Fibroblast of skin of right quadriceps (primary cell): ENCODE data around the gene NELFE.
"Not testable (repeated sequence)": the region's sequence is repeated elsewhere in the genome, so short reads cannot be mapped to it uniquely, and the experiment has no call there.

Experiments
- DNase-seq: peaks from one replicate; pipeline ENCODE4 v3.0.0-alpha.2; 2013

The NELFE gene

GRCh38 chr6:31948306-31948705 lies 10.5 kb downstream of the NELFE start:
- no peak for DNase-seq

DNA sequence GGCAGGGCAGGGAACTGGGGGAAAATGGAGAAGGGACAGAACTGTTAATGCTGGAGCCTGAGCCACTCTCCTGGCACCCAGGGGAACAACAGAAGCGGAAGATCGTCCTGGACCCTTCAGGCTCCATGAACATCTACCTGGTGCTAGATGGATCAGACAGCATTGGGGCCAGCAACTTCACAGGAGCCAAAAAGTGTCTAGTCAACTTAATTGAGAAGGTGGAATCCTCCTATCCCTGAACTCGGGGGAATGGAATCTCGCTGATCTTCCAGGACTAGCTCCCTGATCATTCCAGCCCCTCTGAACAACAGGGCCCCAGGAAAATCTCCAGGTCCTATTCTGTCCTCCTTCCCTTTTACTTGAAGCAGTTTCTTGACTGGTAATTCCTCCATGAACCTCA lies 10.9 kb downstream of the NELFE start:
- no peak for DNase-seq

GRCh38 chr6:31947070-31947675 lies 11.6 kb downstream of the NELFE start:
- DNase-seq = no peak

GRCh38 chr6:31946370-31946885 lies 12.3 kb downstream of the NELFE start:
- no peak for DNase-seq

GRCh38 chr6:31945507-31946369 lies 13.0 kb downstream of the NELFE start, which contains the start of gene CFB:
TSS of gene CFB (plus strand) at chr6:31946095. CDS start at chr6:31946222, 127 bp downstream.
- DNase-seq = peak; percentile 75

DNA sequence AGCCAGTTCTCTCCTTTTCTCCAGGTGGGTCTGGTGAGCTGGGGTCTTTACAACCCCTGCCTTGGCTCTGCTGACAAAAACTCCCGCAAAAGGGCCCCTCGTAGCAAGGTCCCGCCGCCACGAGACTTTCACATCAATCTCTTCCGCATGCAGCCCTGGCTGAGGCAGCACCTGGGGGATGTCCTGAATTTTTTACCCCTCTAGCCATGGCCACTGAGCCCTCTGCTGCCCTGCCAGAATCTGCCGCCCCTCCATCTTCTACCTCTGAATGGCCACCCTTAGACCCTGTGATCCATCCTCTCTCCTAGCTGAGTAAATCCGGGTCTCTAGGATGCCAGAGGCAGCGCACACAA lies 13.6 kb downstream of the NELFE start:
- no peak for DNase-seq

- no peak for DNase-seq
These were observed 15.0 kb downstream of the NELFE start for GRCh38 chr6:31943742-31944141.

- DNase-seq = peak; percentile 46
These were observed 18.5 kb downstream of the NELFE start for GRCh38 chr6:31940256-31940664.

- no peak for DNase-seq
These were observed 22.9 kb downstream of the NELFE start for GRCh38 chr6:31935823-31936222.

DNA sequence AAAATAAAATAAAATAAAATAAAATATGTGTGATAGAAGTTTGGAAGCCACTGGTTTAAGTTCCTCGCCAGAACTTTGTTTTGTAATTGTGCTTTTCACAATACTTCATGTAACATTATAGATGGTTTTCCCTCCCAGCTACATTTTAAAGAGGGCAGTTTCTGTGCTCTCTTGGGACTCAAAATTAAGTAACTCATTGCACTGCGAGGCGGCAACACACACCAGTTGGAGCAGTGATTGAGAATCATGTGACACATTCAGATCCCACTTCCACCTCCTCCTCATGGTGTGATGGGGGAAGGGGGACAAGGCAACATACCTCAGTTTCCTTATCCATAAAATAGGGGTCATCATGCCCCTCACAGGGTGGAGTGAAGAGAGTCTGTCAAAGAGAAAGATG lies 23.8 kb downstream of the NELFE start:
- no peak for DNase-seq

DNA sequence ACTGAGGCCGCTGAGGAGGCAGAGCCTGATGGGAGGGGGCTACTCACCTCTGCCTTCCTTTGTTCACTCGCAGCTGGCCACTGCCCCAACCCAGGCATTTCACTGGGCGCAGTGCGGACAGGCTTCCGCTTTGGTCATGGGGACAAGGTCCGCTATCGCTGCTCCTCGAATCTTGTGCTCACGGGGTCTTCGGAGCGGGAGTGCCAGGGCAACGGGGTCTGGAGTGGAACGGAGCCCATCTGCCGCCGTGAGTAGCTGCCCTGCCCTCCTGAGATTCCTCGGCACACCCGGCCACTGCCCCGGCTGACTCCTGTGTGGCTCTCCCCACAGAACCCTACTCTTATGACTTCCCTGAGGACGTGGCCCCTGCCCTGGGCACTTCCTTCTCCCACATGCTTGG lies 25.2 kb downstream of the NELFE start:
- no peak for DNase-seq

DNA sequence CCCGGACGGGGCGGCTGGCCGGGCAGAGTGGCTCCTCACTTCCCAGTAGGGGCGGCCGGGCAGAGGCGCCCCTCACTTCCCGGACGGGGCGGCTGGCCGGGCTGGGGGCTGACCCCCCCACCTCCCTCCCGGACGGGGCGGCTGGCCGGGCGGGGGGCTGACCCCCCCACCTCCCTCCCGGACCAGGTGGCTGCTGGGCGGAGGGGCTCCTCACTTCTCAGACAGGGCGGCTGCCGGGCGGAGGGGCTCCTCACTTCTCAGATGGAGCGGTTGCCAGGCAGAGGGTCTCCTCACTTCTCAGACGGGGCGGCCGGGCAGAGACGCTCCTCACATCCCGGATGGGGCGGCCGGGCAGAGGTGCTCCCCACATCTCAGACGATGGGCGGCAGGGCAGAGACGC lies 26.6 kb downstream of the NELFE start:
- DNase-seq = not testable (repeated sequence)

DNA sequence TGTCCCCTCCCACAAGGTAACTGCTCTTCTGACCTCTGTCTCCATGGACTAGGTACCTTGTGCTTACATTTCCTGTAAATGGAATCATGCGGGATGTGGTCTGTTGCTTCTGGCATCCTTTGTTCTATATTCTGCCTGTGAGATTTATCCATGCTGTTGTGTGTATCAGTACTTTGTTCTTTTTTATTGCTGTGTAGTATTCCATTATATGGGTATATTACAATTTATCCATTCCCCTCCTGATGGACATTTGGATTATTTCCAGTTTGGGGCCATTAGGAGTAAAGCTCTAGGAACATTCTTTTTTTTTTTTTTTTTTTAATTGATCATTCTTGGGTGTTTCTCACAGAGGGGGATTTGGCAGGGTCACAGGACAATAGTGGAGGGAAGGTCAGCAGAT lies 27.8 kb downstream of the NELFE start:
- no peak for DNase-seq

DNA sequence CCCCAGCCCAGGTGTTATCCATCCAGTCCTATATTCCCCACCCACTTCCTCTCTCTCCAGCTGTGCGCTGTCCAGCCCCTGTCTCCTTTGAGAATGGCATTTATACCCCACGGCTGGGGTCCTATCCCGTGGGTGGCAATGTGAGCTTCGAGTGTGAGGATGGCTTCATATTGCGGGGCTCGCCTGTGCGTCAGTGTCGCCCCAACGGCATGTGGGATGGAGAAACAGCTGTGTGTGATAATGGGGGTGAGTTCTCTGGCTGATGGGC lies 30.2 kb downstream of the NELFE start:
- DNase-seq = no peak

GRCh38 chr6:31927863-31928671 lies 30.7 kb downstream of the NELFE start:
- no peak for DNase-seq

DNA sequence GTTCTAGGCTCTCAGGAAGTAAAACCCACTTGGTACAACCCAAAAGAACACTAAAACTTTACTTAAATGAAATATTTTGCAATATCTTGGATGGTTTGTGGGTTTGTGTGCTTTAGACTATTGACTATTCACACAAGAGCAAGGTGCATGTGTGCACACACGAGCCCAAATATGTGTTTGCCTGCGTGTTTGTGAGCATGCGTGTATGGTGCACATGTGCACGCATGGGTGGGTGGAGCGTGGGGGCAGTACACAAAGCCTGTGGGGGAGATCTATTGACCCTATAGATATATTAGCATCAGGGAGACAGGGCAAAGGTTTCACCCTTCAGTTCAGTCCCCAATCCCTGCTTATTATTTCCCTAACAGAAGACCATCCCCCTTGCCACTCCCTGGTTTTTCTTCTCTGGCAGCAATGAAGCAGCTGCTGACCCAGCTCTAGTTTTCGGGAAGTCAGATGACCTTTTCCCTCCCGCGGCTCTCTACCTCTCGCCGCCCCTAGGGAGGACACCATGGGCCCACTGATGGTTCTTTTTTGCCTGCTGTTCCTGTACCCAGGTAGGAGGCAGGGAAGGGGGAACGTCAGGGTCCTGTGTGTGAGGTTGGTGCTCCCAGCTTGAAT lies 31.4 kb downstream of the NELFE start, which contains the start of gene C2:
Gene C2 (plus strand): TSS at position 476 of the 621 bp plus-strand sequence. CDS start 36 bp downstream, at position 512.
- DNase-seq = no peak

DNA sequence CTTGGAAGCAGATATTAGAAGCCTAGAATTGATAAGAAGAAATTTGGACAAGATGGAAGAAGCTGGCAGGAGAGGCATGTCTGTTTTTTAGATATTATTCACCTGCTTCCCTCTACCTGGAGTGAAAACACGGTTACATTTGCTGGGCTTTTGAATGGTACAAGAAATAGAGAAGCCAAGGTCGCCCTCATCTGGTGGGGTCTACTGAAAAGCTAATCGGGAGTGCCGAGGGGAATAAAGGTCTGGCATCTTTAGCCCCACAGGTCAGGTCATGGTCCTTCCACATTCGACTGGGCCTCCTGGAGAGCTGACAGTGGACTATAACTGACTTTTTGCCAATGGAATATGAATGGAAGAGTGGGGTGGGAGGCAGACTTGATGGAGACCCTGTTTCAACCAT lies 35.8 kb downstream of the NELFE start:
- DNase-seq = no peak

DNA sequence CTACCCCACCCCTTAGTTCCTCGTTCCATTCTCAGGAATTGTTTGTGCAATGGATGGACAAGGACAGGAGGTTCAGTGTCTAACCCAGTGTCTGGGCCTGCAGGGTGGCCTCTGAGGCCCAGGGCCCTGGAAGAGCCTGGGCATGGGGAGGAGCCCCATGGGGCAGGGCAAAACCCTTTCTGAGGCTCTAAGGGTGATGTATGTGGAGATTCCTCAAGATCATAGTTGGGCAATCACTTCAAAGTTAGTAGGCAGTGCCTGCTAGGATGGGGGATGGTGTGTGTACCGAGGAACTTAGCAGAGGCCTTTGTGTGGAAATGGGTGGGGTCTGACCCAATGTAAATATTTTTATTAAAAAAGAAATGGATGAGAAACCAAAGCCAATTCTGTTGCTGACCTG lies 38.0 kb downstream of the NELFE start:
- no peak for DNase-seq

GRCh38 chr6:31919624-31920303 lies 39.0 kb downstream of the NELFE start:
- no peak for DNase-seq

DNA sequence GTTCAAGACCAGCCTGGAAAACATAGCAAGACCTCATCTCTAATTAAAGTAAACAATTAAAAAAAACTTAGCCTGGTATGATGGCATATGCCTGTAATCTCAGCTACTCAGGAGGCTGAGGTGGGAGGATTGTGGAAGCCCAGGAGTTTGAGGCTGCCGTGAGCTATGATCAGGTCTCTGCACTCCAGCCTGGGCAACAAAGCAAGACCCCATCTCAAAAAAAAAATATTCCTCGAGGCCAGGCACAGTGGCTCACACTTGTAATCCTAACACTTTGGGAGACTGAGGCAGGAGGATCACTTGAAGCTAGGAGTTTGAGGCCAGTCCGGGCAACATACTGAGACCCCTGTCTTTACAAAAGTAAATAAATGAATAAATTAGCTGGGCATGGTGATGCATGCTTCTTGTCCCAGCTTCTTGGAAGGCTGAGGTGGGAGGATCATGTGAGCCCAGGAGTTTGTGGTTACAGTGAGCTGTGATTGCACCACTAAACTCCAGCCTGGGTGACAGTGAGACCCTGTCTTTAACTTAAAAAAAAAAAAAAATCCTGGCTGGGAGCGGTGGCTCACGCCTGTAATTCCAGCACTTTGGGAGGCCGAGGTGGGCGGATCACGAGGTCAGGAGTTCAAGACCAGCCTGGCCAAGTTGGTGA lies 40.6 kb downstream of the NELFE start:
- DNase-seq = no peak

- no peak for DNase-seq
These were observed 43.0 kb downstream of the NELFE start for GRCh38 chr6:31915756-31916155.

- DNase-seq = no peak
These were observed 43.4 kb downstream of the NELFE start for GRCh38 chr6:31915351-31915750.
